Endodermal cell (in vitro differentiated cells): ENCODE data around the gene GPLD1. TPM values are rescaled to one million over a fixed set of nuclear protein-coding genes. Genes with fewer than 3 reads are reported as not detected.

Source experiments
- DNase-seq: peaks from one replicate; pipeline ENCODE4 v3.0.0-alpha.2; 2017
- H3K27ac ChIP-seq: 2 replicates; pipeline ENCODE4 v1.5.1; 2013; ENCODE audit warnings: mild to moderate bottlenecking, low read depth, low read length, moderate library complexity
- H3K27me3 ChIP-seq: 2 replicates; pipeline ENCODE4 v1.6.1; 2013; ENCODE audit warnings: mild to moderate bottlenecking, low read length, moderate library complexity; ENCODE audit not compliant: insufficient read depth, control insufficient read depth, poor library complexity, severe bottlenecking
- H3K36me3 ChIP-seq: 2 replicates; pipeline ENCODE4 v1.7.0; 2013; ENCODE audit warnings: mild to moderate bottlenecking, low read length, moderate library complexity; ENCODE audit not compliant: control insufficient read depth, insufficient read depth
- H3K4me1 ChIP-seq: one replicate; pipeline ENCODE4 v1.7.0; 2013; ENCODE audit warnings: low read length; ENCODE audit not compliant: control insufficient read depth, insufficient read depth
- H3K4me3 ChIP-seq: 2 replicates; pipeline ENCODE4 v1.5.1; 2013; ENCODE audit warnings: mild to moderate bottlenecking, low read length, moderate library complexity
- H3K9ac ChIP-seq: 2 replicates; pipeline ENCODE4 v1.6.1; 2013; ENCODE audit warnings: mild to moderate bottlenecking, low read length, moderate library complexity; ENCODE audit not compliant: poor library complexity, severe bottlenecking; ENCODE audit errors: extremely low read depth
- H3K9me3 ChIP-seq: 2 replicates; pipeline ENCODE4 v1.6.1; 2013; ENCODE audit warnings: mild to moderate bottlenecking, low read length, moderate library complexity; ENCODE audit not compliant: control insufficient read depth
- H3K27ac Mint-ChIP-seq: 2 replicates; pipeline ENCODE4 v1.8.0; 2020; ENCODE audit warnings: mixed read lengths
- H3K27me3 Mint-ChIP-seq: 2 replicates; pipeline ENCODE4 v1.8.0; 2021; ENCODE audit warnings: mild to moderate bottlenecking, mixed read lengths; ENCODE audit not compliant: insufficient read depth
- H3K36me3 Mint-ChIP-seq: 2 replicates; pipeline ENCODE4 v1.8.0; 2020; ENCODE audit warnings: low read depth, mixed read lengths
- H3K4me1 Mint-ChIP-seq: 2 replicates; pipeline ENCODE4 v1.8.0; 2020; ENCODE audit warnings: mixed read lengths
- H3K4me3 Mint-ChIP-seq: 2 replicates; pipeline ENCODE4 v1.8.0; 2020; ENCODE audit warnings: mild to moderate bottlenecking, moderate library complexity, mixed read lengths
- H3K9me3 Mint-ChIP-seq: 2 replicates; pipeline ENCODE4 v1.8.0; 2020; ENCODE audit warnings: mild to moderate bottlenecking, mixed read lengths
- CTCF ChIP-seq: fragments of 200-600 bp; sonication (generic); conservative IDR thresholded peaks from 2 replicates; pipeline ENCODE4 v1.5.0; 2021; ENCODE audit warnings: antibody characterized with exemption, mild to moderate bottlenecking
- WGBS, 2 experiments: methylation state at CpG; one replicate each; pipeline versions ENCODE4 v1.1.5 to v1.1.7; 2013; ENCODE audit warnings: missing lambda C conversion rate in 2 of 2, mixed read lengths in 1 of 2; ENCODE audit not compliant: insufficient coverage in 1 of 2, insufficient read length in 1 of 2; 5-methylcytosine and 5-hydroxymethylcytosine counted together
- total RNA-seq, 2 donors: library from RNA; stranded (reverse); fragmentation: NEBNext Ultra II Directional in 1 of 2; extraction: Animal tissue kit (Norgen Biotek cat#: 25700) in 1 of 2; gene quantifications; 2 replicates in 1 of 2; 3 replicates in 1 of 2; pipeline ENCODE4 v1.2.1, GENCODE V29; 2021

Gene GPLD1
- total RNA-seq, 2 donors from 2014 or later: 5.3 to 7.5 TPM

GRCh38 chr6:24529985-24530384, 40.6 kb upstream of the GPLD1 start:
- no peaks in the 10 kb centered on the region for H3K9me3 ChIP-seq
- 90 to 96% methylated on average over 1 of the region's 1 CpG for WGBS, 2 experiments
- Mint-ChIP-seq H3K4me1 (peaks cover 9% of the 10 kb centered on the region), H3K4me3 (no peak overlapping the region), H3K27me3 (peaks cover 29% of the 10 kb centered on the region), H3K27ac (no peak overlapping the region), H3K36me3 (peaks cover 14% of the 10 kb centered on the region), H3K9me3 (no peaks in the 10 kb centered on the region)
- no peak for TF ChIP-seq CTCF
- H3K4me3 ChIP-seq: no peak overlapping the region
- peaks cover 4% of the 10 kb centered on the region for H3K4me1 ChIP-seq
- DNase-seq: no peak
- no peaks in the 10 kb centered on the region for H3K27me3 ChIP-seq
- no peak overlapping the region for H3K9ac ChIP-seq
- no peaks in the 10 kb centered on the region for H3K36me3 ChIP-seq
- H3K27ac ChIP-seq: no peak overlapping the region

- H3K27ac ChIP-seq: no peak overlapping the region
- H3K9ac ChIP-seq: no peak overlapping the region
- 33 to 44% methylated on average over 3 to 5 of the region's 5 CpGs for WGBS, 2 experiments
- peak; percentile 87 for TF ChIP-seq CTCF
- no peaks in the 10 kb centered on the region for H3K36me3 ChIP-seq
- no peaks in the 10 kb centered on the region for H3K4me1 ChIP-seq
- no peaks in the 10 kb centered on the region for H3K27me3 Mint-ChIP-seq
- H3K4me1 Mint-ChIP-seq: no peaks in the 10 kb centered on the region
- no peaks in the 10 kb centered on the region for H3K27me3 ChIP-seq
- DNase-seq: peak; percentile 73
- no peak overlapping the region for H3K27ac Mint-ChIP-seq
- H3K36me3 Mint-ChIP-seq: no peaks in the 10 kb centered on the region
- no peaks in the 10 kb centered on the region for H3K9me3 ChIP-seq
- H3K4me3 ChIP-seq: no peak overlapping the region
- no peaks in the 10 kb centered on the region for H3K9me3 Mint-ChIP-seq
- H3K4me3 Mint-ChIP-seq: no peak overlapping the region
Observed at GRCh38 chr6:24524805-24525204, 35.4 kb upstream of the GPLD1 start.

- Mint-ChIP-seq H3K27ac (no peak overlapping the region), H3K36me3 (no peaks in the 10 kb centered on the region)
- WGBS, 2 experiments: 93 to 100% methylated on average over 2 to 3 of the region's 3 CpGs
Observed at GRCh38 chr6:24524329-24524728, 35.0 kb upstream of the GPLD1 start.

More at GRCh38 chr6:24524329-24524728, 35.0 kb upstream of the GPLD1 start:
- no peak overlapping the region for H3K4me3 Mint-ChIP-seq
- H3K9me3 Mint-ChIP-seq: no peaks in the 10 kb centered on the region
- Histone ChIP-seq H3K9me3 (no peaks in the 10 kb centered on the region), H3K4me3 (no peak overlapping the region), H3K27ac (no peak overlapping the region), H3K36me3 (no peaks in the 10 kb centered on the region), H3K4me1 (no peaks in the 10 kb centered on the region), H3K27me3 (no peaks in the 10 kb centered on the region), H3K9ac (no peak overlapping the region)
- no peak for TF ChIP-seq CTCF
- no peaks in the 10 kb centered on the region for H3K27me3 Mint-ChIP-seq
- DNase-seq: no peak
- H3K4me1 Mint-ChIP-seq: no peaks in the 10 kb centered on the region
